GM12878 (cell line): ENCODE results near the gene PRM2. TPM values are rescaled to one million over a fixed set of nuclear protein-coding genes. Genes with fewer than 3 reads are reported as not detected.

ENCODE experiments used
- CBX5 ChIP-seq: sonication (generic); IDR thresholded peaks from 2 replicates; pipeline ENCODE4 v1.6.1; 2016; ENCODE audit warnings: low read depth, moderate library complexity, mild to moderate bottlenecking, inconsistent platforms
- CHD2 ChIP-seq: IDR thresholded peaks from 2 replicates; pipeline ENCODE4 v1.6.1; 2011; ENCODE audit warnings: low read depth, low read length, improper control_type of control experiment, borderline replicate concordance
- EZH2 ChIP-seq: IDR thresholded peaks from 2 replicates; pipeline ENCODE4 v1.6.1; 2012; ENCODE audit warnings: low read depth, mild to moderate bottlenecking, control low read depth, inconsistent platforms, low read length, borderline replicate concordance; ENCODE audit not compliant: control insufficient read depth
- FOXM1 ChIP-seq: IDR thresholded peaks from 2 replicates; pipeline ENCODE4 v1.6.1; 2012; ENCODE audit warnings: low read depth, mild to moderate bottlenecking, inconsistent platforms, low read length, moderate library complexity
- JUNB ChIP-seq: IDR thresholded peaks from 2 replicates; pipeline ENCODE4 v1.6.1; 2016; ENCODE audit warnings: antibody characterized with exemption, mild to moderate bottlenecking
- MEF2B ChIP-seq: fragments of 450-650 bp; IDR thresholded peaks from 2 replicates; pipeline ENCODE4 v1.6.1; 2018; ENCODE audit warnings: mild to moderate bottlenecking, moderate library complexity; ENCODE audit not compliant: partially characterized antibody, poor library complexity, severe bottlenecking
- MYB ChIP-seq: fragments of 150-350 bp; IDR thresholded peaks from 2 replicates; pipeline ENCODE4 v1.6.1; 2014; ENCODE audit warnings: mild to moderate bottlenecking, low read depth, low read length, borderline replicate concordance
- NFIC ChIP-seq: IDR thresholded peaks from 2 replicates; pipeline ENCODE4 v1.6.1; 2012; ENCODE audit warnings: low read depth, mild to moderate bottlenecking, inconsistent platforms, low read length, moderate library complexity
- PAX5 ChIP-seq: IDR thresholded peaks from 2 replicates; pipeline ENCODE4 v1.6.1; 2011; ENCODE audit warnings: low read depth, low read length, borderline replicate concordance
- RAD21 ChIP-seq: IDR thresholded peaks from 2 replicates; pipeline ENCODE4 v1.6.1; 2011; ENCODE audit warnings: mild to moderate bottlenecking, low read depth, low read length, moderate library complexity; ENCODE audit not compliant: insufficient read depth
- SMAD1 ChIP-seq: fragments of 450-650 bp; IDR thresholded peaks from 2 replicates; pipeline ENCODE4 v1.6.1; 2018; ENCODE audit warnings: mild to moderate bottlenecking, low read depth; ENCODE audit not compliant: partially characterized antibody
- SP1 ChIP-seq: IDR thresholded peaks from one replicate; pipeline ENCODE4 v1.6.1; 2011; ENCODE audit warnings: low read depth, low read length
- SRF ChIP-seq, 2 experiments: IDR thresholded peaks; 2 replicates each; pipeline ENCODE4 v1.6.1; 2011; ENCODE audit warnings: low read depth in 2 of 2, low read length in 2 of 2, mild to moderate bottlenecking in 1 of 2, moderate library complexity in 1 of 2
- TAF1 ChIP-seq: IDR thresholded peaks from 2 replicates; pipeline ENCODE4 v1.6.1; 2011; ENCODE audit warnings: mild to moderate bottlenecking, low read depth, low read length, borderline replicate concordance
- YBX1 ChIP-seq: fragments of 450-650 bp; IDR thresholded peaks from 2 replicates; pipeline ENCODE4 v1.6.1; 2016; ENCODE audit warnings: antibody characterized with exemption
- ZNF384 ChIP-seq: IDR thresholded peaks from 2 replicates; pipeline ENCODE4 v1.6.1; 2012; ENCODE audit warnings: low read depth, mild to moderate bottlenecking, low read length, improper control_type of control experiment, borderline replicate concordance
- ZZZ3 ChIP-seq: IDR thresholded peaks from 2 replicates; pipeline ENCODE4 v1.6.1; 2011; ENCODE audit warnings: low read depth; ENCODE audit not compliant: control insufficient read depth, insufficient read length
- polyA plus RNA-seq, 11 experiments: library from polyadenylated mRNA; depleted of rRNA in 4 of 11; unstranded in 6 of 11; stranded (reverse) in 5 of 11; fragments of >200 nt; fragmentation: Nextera tagmentation in 4 of 11; fragmentation: Illumina TruSeq in 1 of 11; extraction: Ambion mirVana in 4 of 11; extraction: Trizol in 1 of 11; gene quantifications; 1 replicate in 1 of 11; 2 replicates in 10 of 11; pipeline versions ENCODE4 v1.2.1 to v1.2.3, GENCODE V29; 2011 to 2016; ENCODE audit warnings: inconsistent platforms in 2 of 11, missing spikeins in 2 of 11, low read depth in 1 of 11
- total RNA-seq, 4 experiments: library from RNA; depleted of rRNA in 3 of 4; stranded (reverse); fragments of >200 nt in 3 of 4; fragmentation: Illumina TruSeq in 1 of 4; extraction: Trizol in 1 of 4; gene quantifications; 2 replicates each; pipeline versions ENCODE4 v1.2.1 to v1.2.3, GENCODE V29; 2013 to 2021
- TF ChIP-seq, protein P1 (sequence below): fragments of 450-650 bp; IDR thresholded peaks from 2 replicates; pipeline ENCODE4 v1.6.1; 2017; ENCODE audit warnings: mild to moderate bottlenecking
- TF ChIP-seq, protein P2 (sequence below): fragments of 450-650 bp; IDR thresholded peaks from 2 replicates; pipeline ENCODE4 v1.6.1; 2017; ENCODE audit warnings: mild to moderate bottlenecking, moderate library complexity
- TF ChIP-seq, protein P3 (sequence below): IDR thresholded peaks from 2 replicates; pipeline ENCODE4 v1.6.1; 2011; ENCODE audit warnings: low read depth, mild to moderate bottlenecking, low read length, moderate library complexity, borderline replicate concordance; ENCODE audit errors: extremely low read depth
- TF ChIP-seq, protein P4 (sequence below): fragments of 150-350 bp; IDR thresholded peaks from 2 replicates; pipeline ENCODE4 v1.6.1; 2016; ENCODE audit warnings: low read depth, low read length

PRM2 gene
- total and polyA plus RNA-seq, 10 of the 15 experiments (the other 5 are each of a cell fraction or from before 2014, with no cell fraction given), result not detected

DNA sequence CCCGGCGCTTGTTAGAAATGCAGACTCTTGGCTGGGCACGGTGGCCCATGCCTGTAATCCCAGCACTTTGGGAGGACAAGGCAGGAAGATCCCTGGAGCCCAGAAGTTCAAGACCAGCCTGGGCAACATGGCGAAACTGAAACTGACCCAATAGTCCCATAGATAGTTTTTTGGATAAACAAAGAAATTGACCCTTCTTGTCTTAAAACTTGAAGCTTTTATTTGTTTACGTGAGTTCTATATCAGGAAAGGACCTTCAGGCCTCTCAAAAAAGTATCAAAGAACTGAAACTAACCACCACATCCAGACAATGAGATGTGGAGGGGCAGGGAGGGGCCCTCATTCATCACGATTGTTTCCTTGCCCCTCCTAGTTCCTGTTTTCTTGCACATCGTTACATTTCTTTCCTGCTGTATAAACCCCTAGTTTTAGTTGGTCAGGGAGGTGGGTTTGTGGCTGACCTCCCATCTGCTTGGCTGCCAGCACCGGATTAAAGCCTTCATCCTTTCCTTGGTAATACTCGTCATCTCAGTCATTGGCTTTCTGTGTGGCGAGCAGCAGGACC, 34.8 kb upstream of the PRM2 start (continued):
- no peak for TF ChIP-seq RAD21
- TF ChIP-seq MEF2B, result peak; percentile 84
- TF ChIP-seq, protein P1, sequence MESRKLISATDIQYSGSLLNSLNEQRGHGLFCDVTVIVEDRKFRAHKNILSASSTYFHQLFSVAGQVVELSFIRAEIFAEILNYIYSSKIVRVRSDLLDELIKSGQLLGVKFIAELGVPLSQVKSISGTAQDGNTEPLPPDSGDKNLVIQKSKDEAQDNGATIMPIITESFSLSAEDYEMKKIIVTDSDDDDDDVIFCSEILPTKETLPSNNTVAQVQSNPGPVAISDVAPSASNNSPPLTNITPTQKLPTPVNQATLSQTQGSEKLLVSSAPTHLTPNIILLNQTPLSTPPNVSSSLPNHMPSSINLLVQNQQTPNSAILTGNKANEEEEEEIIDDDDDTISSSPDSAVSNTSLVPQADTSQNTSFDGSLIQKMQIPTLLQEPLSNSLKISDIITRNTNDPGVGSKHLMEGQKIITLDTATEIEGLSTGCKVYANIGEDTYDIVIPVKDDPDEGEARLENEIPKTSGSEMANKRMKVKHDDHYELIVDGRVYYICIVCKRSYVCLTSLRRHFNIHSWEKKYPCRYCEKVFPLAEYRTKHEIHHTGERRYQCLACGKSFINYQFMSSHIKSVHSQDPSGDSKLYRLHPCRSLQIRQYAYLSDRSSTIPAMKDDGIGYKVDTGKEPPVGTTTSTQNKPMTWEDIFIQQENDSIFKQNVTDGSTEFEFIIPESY, result no peak
- peak; percentile 85; the same call in 1 of the 2 replicates for TF ChIP-seq FOXM1
- peak; percentile 82 for TF ChIP-seq NFIC
- TF ChIP-seq, protein P2, sequence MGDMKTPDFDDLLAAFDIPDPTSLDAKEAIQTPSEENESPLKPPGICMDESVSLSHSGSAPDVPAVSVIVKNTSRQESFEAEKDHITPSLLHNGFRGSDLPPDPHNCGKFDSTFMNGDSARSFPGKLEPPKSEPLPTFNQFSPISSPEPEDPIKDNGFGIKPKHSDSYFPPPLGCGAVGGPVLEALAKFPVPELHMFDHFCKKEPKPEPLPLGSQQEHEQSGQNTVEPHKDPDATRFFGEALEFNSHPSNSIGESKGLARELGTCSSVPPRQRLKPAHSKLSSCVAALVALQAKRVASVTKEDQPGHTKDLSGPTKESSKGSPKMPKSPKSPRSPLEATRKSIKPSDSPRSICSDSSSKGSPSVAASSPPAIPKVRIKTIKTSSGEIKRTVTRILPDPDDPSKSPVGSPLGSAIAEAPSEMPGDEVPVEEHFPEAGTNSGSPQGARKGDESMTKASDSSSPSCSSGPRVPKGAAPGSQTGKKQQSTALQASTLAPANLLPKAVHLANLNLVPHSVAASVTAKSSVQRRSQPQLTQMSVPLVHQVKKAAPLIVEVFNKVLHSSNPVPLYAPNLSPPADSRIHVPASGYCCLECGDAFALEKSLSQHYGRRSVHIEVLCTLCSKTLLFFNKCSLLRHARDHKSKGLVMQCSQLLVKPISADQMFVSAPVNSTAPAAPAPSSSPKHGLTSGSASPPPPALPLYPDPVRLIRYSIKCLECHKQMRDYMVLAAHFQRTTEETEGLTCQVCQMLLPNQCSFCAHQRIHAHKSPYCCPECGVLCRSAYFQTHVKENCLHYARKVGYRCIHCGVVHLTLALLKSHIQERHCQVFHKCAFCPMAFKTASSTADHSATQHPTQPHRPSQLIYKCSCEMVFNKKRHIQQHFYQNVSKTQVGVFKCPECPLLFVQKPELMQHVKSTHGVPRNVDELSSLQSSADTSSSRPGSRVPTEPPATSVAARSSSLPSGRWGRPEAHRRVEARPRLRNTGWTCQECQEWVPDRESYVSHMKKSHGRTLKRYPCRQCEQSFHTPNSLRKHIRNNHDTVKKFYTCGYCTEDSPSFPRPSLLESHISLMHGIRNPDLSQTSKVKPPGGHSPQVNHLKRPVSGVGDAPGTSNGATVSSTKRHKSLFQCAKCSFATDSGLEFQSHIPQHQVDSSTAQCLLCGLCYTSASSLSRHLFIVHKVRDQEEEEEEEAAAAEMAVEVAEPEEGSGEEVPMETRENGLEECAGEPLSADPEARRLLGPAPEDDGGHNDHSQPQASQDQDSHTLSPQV, result peak; percentile 55
- TF ChIP-seq, protein P3, sequence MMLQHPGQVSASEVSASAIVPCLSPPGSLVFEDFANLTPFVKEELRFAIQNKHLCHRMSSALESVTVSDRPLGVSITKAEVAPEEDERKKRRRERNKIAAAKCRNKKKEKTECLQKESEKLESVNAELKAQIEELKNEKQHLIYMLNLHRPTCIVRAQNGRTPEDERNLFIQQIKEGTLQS, result no peak
- TF ChIP-seq CHD2, result peak; percentile 69; the same call in 1 of the 2 replicates
- TF ChIP-seq SP1, result peak; percentile 60
- no peak for TF ChIP-seq TAF1
- peak; percentile 92 for TF ChIP-seq PAX5
- no peak for TF ChIP-seq CBX5
- no peak for TF ChIP-seq SMAD1
- TF ChIP-seq YBX1, result no peak
- TF ChIP-seq, protein P4, sequence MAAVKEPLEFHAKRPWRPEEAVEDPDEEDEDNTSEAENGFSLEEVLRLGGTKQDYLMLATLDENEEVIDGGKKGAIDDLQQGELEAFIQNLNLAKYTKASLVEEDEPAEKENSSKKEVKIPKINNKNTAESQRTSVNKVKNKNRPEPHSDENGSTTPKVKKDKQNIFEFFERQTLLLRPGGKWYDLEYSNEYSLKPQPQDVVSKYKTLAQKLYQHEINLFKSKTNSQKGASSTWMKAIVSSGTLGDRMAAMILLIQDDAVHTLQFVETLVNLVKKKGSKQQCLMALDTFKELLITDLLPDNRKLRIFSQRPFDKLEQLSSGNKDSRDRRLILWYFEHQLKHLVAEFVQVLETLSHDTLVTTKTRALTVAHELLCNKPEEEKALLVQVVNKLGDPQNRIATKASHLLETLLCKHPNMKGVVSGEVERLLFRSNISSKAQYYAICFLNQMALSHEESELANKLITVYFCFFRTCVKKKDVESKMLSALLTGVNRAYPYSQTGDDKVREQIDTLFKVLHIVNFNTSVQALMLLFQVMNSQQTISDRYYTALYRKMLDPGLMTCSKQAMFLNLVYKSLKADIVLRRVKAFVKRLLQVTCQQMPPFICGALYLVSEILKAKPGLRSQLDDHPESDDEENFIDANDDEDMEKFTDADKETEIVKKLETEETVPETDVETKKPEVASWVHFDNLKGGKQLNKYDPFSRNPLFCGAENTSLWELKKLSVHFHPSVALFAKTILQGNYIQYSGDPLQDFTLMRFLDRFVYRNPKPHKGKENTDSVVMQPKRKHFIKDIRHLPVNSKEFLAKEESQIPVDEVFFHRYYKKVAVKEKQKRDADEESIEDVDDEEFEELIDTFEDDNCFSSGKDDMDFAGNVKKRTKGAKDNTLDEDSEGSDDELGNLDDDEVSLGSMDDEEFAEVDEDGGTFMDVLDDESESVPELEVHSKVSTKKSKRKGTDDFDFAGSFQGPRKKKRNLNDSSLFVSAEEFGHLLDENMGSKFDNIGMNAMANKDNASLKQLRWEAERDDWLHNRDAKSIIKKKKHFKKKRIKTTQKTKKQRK, result no peak
- TF ChIP-seq ZNF384, result peak; percentile 51
- TF ChIP-seq SRF (IDR thresholded peaks at IDR 0.05; ENCODE audit: low read depth in 2 of 2, low read length in 2 of 2), result no peak
- no peak for TF ChIP-seq EZH2
- no peak for TF ChIP-seq ZZZ3
- TF ChIP-seq JUNB, result peak; percentile 43; the same call in 1 of the 2 replicates
- no peak for TF ChIP-seq MYB
